ENCODE measurements around the gene PPTC7.

PPTC7 gene

DNA sequence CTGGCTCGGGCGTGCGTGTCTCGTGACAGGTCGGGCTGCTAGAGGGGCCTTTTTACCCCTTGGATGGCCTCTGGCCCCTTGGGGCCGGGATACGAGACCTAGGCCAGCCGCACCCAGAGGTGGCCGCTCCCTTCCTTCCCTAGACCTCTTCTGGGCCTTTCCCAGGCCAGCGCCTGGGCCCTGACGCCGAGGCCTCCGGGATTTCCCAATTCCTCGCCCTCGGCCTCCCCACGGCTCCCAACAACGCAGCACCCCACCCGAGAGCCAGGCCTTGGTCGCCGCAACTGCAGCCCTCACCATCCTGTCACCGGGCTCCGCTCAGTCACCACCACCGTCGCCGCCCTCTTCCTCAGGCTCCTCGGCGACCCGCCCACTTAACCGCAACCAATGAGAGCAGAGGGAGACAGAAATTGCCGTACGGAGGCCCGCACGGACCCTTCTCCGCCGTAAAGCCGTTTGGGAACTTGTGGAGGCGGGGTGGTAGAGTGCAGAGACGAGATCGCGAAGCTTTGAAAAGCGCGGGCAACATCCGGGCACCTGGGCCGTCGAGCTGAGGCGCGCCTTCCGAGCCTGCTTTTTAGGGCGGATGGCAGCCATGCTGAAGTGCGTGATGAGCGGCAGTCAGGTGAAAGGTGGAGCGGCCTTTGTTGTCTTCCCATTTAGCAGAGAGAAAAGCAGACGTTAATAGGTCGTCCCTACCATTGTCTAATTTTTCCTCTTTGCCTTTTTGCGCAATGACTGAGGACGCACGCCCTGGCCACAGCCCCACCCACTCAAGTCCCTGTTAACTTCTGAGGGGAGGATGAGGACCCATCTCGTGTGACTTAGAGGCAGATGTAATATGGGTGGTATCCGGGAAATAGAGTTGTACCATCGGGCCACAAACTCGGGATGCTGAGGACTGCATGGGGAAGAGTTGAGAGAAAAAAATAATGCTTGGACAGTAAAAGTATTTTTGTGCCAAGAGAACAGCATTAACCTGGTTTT lies 81.1 kb downstream of the PPTC7 start, which contains the start of the genes RAD9B and VPS29:
Gene RAD9B (plus strand): TSS at position 580 of the 987 bp plus-strand sequence. CDS start 7 bp downstream, at position 587.
Gene VPS29 (minus strand): TSS at position 360 of the 987 bp plus-strand sequence. CDS start 60 bp downstream, at position 300.
- peaks cover 0 to 21% (median 5%) of the 10 kb centered on the region in 11 experiments; a peak in 8 of 22 replicates for H4K20me1 ChIP-seq
- H3K4me3 ChIP-seq, result peak within 1 kb of the TSS; percentile 72 to 98 (median 88)
- peak within 1 kb of the TSS; percentile 83 to 97 (median 93) for H3K4me2 ChIP-seq
- peak within 1 kb of the TSS; percentile 93 to 98 (median 97) for H3K27ac ChIP-seq
- H3K4me1 ChIP-seq, result peaks cover 21 to 41% (median 32%) of the 10 kb centered on the region in 10 experiments
- H3K9ac ChIP-seq, result peak within 1 kb of the TSS; percentile 93 to 98 (median 98)
- no peaks in the 10 kb centered on the region for H3K27me3 ChIP-seq
- TF ChIP-seq Cebpa-rat (IDR thresholded peaks at IDR 0.05), result no peak
- H3K36me3 ChIP-seq, result peaks cover 4 to 35% (median 22%) of the 10 kb centered on the region in 11 experiments; a peak in 19 of 22 replicates
- no peaks in the 10 kb centered on the region for H3K9me3 ChIP-seq (replicated peaks in 1 of 11)

DNA sequence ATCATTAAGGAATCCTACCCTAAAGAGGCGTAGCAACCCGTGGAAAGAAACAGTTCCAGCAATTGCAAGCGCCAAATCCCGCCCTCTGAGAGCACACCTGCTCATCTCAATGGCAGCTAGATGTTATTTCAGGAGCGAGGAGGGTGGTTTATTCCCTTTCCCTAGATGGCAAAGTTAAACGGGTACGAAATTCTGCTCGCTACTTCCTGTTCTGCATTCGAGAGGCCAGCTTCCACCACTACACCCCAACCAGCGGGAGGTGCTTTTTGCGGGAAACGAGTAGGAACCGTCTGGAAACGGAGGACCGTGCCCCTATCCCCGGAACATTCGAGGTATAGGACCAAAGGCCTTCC lies 81.7 kb downstream of the PPTC7 start:
- Histone ChIP-seq H3K4me1 (peaks cover 21 to 41% (median 32%) of the 10 kb centered on the region in 10 experiments), H4K20me1 (peaks cover 0 to 27% (median 5%) of the 10 kb centered on the region in 11 experiments; a peak in 8 of 22 replicates), H3K36me3 (peaks cover 4 to 42% (median 25%) of the 10 kb centered on the region in 11 experiments; a peak in 19 of 22 replicates), H3K9ac (peak overlapping the region; percentile 93 to 98 (median 98)), H3K27ac (peak overlapping the region; percentile 93 to 98 (median 97)), H3K27me3 (no peaks in the 10 kb centered on the region), H3K4me2 (peak overlapping the region; percentile 81 to 97 (median 93)), H3K9me3 (replicated peaks in 1 of 11) (no peaks in the 10 kb centered on the region), H3K4me3 (peak overlapping the region; percentile 72 to 98 (median 88))
- TF ChIP-seq Cebpa-rat (IDR thresholded peaks at IDR 0.05), result no peak

DNA sequence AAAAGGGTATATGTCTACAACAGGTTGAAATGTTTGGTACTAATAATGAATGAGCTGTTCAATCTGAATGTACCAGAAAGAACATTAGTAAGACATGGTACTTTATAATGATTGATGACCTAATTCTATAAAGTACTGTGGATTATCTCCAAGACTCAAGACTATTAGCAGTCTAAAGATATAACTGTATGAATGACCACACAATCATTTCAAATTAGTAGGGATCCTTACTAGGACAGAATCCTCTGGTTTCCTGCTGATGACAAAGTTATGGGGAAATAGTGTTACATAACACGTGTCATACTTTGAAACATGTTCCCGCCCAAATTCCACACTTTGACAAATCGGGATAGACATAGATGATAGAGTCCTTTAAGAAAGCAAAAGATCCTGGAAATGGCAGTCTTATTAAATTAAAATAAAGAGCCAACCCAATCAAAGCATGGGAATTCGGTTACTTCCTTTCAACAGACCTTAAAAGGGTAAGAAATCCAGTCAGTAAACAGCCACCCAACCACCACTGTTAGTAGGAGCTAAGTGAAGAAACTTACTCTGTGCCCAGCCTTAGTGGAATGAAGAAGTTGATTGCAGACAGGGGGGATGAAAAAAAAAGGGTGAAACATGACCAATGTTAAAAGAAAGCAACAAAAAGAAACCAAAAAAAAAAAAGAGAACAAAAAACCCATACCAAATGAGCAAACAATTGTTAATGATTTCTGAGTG lies 84.0 kb downstream of the PPTC7 start:
- peaks cover 0 to 48% (median 5%) of the 10 kb centered on the region in 11 experiments; a peak in 8 of 22 replicates for H4K20me1 ChIP-seq
- peak overlapping the region in 7 of 11 experiments; percentile 13 to 98 (median 52); a peak in 12 of 22 replicates for H3K9ac ChIP-seq
- no peak for TF ChIP-seq Cebpa-rat (IDR thresholded peaks at IDR 0.05)
- no peaks in the 10 kb centered on the region for H3K9me3 ChIP-seq (replicated peaks in 1 of 11)
- H3K4me3 ChIP-seq, result peak overlapping the region in 3 of 10 experiments; percentile 72 to 89 (median 85); a peak in 5 of 20 replicates
- peak overlapping the region in 10 of 11 experiments; percentile 3 to 98 (median 98); a peak in 15 of 22 replicates for H3K27ac ChIP-seq
- H3K27me3 ChIP-seq, result no peaks in the 10 kb centered on the region
- H3K4me1 ChIP-seq, result peaks cover 21 to 41% (median 32%) of the 10 kb centered on the region in 10 experiments
- peaks cover 25 to 64% (median 43%) of the 10 kb centered on the region in 11 experiments for H3K36me3 ChIP-seq
- H3K4me2 ChIP-seq, result peak overlapping the region in 9 of 11 experiments; percentile 6 to 97 (median 83); a peak in 14 of 22 replicates
